Gastroesophageal sphincter (tissue), 4 donors: ENCODE results near the gene ERG. TPM values are rescaled to one million over a fixed set of nuclear protein-coding genes. Genes with fewer than 3 reads are reported as not detected.

Experiments
- ATAC-seq: fragments of 150-250 bp; one replicate; pipeline ENCODE4 v1.9.1; 2016; ENCODE audit warnings: mild to moderate bottlenecking, moderate library complexity
- H3K27ac ChIP-seq, 4 donors: fragments of 200-600 bp; sonication (generic) in 3 of 4; 1 replicate in 3 of 4; 2 replicates in 1 of 4; pipeline ENCODE4 v1.5.1; 2016 to 2019
- H3K27me3 ChIP-seq: fragments of 200-600 bp; sonication (generic); one replicate; pipeline ENCODE4 v1.5.1; 2019
- H3K36me3 ChIP-seq, 2 donors: fragments of 200-600 bp; sonication (generic); one replicate each; pipeline ENCODE4 v1.5.1; 2019; ENCODE audit warnings: control low read depth in 1 of 2
- H3K4me1 ChIP-seq, 3 donors: fragments of 200-600 bp; sonication (generic); 1 replicate in 2 of 3; 2 replicates in 1 of 3; pipeline ENCODE4 v1.5.1; 2016 to 2019; ENCODE audit warnings: control low read depth in 2 of 3
- H3K4me3 ChIP-seq, 2 donors: fragments of 200-600 bp; sonication (generic); one replicate each; pipeline ENCODE4 v1.5.1; 2019; ENCODE audit warnings: mild to moderate bottlenecking in 1 of 2, moderate library complexity in 1 of 2
- H3K9me3 ChIP-seq, 3 donors: fragments of 200-600 bp; sonication (generic); one replicate each; pipeline ENCODE4 v1.5.1; 2017 to 2019; ENCODE audit warnings: control low read depth in 2 of 3
- EP300 ChIP-seq: sonication (generic); formaldehyde crosslinking; IDR thresholded peaks from one replicate; pipeline ENCODE4 v1.6.1; 2017; ENCODE audit warnings: antibody characterized with exemption, mild to moderate bottlenecking
- POLR2A ChIP-seq, 2 donors: fragments of 450-650 bp; IDR thresholded peaks; one replicate each; pipeline ENCODE4 v1.6.1; 2017; ENCODE audit warnings: antibody characterized with exemption in 2 of 2, mild to moderate bottlenecking in 2 of 2, moderate library complexity in 1 of 2
- POLR2AphosphoS5 ChIP-seq: sonication (generic); formaldehyde crosslinking; IDR thresholded peaks from one replicate; pipeline ENCODE4 v1.6.1; 2017; ENCODE audit warnings: antibody characterized with exemption
- WGBS, 2 donors: methylation state at CpG; one replicate each; pipeline ENCODE4 v1.1.5; 2018; ENCODE audit warnings: low coverage in 1 of 2; 5-methylcytosine and 5-hydroxymethylcytosine counted together
- total RNA-seq, 4 donors: library from RNA; depleted of rRNA; stranded (reverse); fragments of >200 nt; gene quantifications; one replicate each; pipeline ENCODE4 v1.1.0, GENCODE V29; 2016
- TF ChIP-seq, protein P1 (sequence below), 4 experiments: fragments of 200-600 bp in 2 of 4; fragments of 450-650 bp in 2 of 4; sonication (generic) in 1 of 4; IDR thresholded peaks; one replicate each; pipeline ENCODE4 v1.5.1; 2017 to 2019; ENCODE audit warnings: antibody characterized with exemption in 4 of 4, mild to moderate bottlenecking in 2 of 4, moderate library complexity in 2 of 4

Gene ERG
- total RNA-seq, 4 donors from 2014 or later = 3.3 to 12.4 (median 10.9) TPM

DNA sequence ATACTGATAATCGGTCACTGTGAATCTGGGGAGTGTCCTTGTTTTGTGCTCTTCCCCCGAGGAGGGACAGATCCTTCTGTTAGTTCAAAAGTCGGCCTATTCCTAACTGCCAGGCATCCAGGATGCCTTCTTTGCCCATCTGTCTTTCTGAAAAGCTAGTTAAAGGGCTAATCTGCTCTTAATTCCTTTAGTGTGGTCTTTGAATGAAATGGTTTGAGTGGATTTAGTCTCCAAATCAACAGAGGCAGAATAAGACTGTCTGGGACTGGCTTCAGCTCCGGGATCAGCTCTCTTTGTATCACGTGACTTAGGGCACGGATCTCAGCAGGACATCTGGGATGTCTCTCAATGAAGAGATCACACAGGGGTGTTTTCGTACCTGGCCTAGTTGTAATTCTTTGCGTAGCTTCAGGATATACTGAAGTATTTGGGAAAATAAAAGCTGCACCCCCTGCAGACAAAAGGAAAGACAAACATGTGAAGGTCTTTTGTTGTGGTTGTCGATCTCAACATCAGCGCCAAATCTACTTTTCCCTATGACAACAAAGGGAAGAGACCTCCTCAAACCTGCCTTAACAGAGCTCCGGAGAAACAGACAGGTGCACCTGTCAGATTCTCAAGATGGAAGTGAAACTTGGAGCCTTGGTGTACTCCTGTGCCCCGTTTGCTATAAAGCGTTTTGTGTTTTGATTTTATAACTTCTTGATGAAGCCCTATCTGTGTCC is 97.9 kb downstream of the ERG start:
- Histone ChIP-seq H3K4me1 (no peaks in the 10 kb centered on the region), H3K9me3 (no peaks in the 10 kb centered on the region), H3K27ac (no peak overlapping the region), H3K27me3 (peaks cover 14% of the 10 kb centered on the region), H3K4me3 (no peak overlapping the region), H3K36me3 (no peaks in the 10 kb centered on the region)
- WGBS, 2 donors = 79 to 89% methylated on average over 5 to 12 of the region's 13 CpGs
- no peak for ATAC-seq
- TF ChIP-seq, protein P1, sequence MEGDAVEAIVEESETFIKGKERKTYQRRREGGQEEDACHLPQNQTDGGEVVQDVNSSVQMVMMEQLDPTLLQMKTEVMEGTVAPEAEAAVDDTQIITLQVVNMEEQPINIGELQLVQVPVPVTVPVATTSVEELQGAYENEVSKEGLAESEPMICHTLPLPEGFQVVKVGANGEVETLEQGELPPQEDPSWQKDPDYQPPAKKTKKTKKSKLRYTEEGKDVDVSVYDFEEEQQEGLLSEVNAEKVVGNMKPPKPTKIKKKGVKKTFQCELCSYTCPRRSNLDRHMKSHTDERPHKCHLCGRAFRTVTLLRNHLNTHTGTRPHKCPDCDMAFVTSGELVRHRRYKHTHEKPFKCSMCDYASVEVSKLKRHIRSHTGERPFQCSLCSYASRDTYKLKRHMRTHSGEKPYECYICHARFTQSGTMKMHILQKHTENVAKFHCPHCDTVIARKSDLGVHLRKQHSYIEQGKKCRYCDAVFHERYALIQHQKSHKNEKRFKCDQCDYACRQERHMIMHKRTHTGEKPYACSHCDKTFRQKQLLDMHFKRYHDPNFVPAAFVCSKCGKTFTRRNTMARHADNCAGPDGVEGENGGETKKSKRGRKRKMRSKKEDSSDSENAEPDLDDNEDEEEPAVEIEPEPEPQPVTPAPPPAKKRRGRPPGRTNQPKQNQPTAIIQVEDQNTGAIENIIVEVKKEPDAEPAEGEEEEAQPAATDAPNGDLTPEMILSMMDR (IDR thresholded peaks at IDR 0.05) = no peak
- TF ChIP-seq EP300 (no peak), POLR2A (IDR thresholded peaks at IDR 0.05) (no peak), POLR2AphosphoS5 (no peak)

DNA sequence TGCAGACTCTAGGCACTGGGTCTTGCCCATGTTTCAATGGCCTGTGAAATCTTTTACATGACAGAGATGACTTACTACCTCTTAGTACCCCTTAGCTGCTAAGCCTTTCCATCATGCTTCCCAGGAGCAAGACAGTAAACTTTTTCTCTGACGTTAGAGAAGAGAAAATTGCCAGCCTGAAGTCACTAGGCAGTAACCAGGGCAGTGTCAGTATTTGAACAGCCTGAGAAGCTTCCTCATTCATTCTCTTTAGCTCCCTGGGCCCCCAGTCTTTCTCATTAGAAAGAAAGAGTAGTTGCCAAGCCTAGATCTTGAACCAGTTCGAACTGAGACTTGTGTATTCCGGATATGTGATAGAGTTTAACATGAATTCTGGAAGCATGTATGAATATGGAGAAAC is 99.2 kb downstream of the ERG start:
- Histone ChIP-seq H3K36me3 (no peaks in the 10 kb centered on the region), H3K9me3 (no peaks in the 10 kb centered on the region), H3K27me3 (peaks cover 12% of the 10 kb centered on the region), H3K4me1 (no peaks in the 10 kb centered on the region), H3K4me3 (no peak overlapping the region), H3K27ac (no peak overlapping the region)
- TF ChIP-seq POLR2AphosphoS5 = no peak
- TF ChIP-seq, protein P1 (IDR thresholded peaks at IDR 0.05) = no peak
- no peak for TF ChIP-seq EP300
- TF ChIP-seq POLR2A (IDR thresholded peaks at IDR 0.05) = no peak
- ATAC-seq = no peak
- 67 to 100% methylated on average over 2 to 3 of the region's 3 CpGs for WGBS, 2 donors

DNA sequence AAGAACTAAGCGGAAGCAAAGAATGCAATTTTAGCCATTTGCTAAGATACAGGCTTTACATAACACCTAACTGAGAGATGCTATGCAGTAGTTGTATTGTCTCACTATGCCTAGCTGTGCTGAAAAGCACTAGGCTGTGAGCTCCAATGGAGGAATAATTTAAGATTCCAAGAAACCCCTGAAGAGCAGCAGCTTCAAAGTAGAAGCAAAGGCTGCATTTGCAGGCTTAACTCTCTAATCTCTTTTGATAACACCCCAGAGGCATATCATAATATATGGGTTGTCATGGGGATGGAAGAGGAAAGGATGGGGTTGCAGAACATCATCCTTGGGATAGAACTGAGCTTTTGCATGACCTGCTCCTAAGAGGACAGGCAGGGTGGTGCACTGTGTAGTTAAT is 102.0 kb downstream of the ERG start:
- peaks cover 12% of the 10 kb centered on the region for H3K27me3 ChIP-seq
- ATAC-seq = no peak
- no peaks in the 10 kb centered on the region for H3K36me3 ChIP-seq
- H3K4me1 ChIP-seq = no peaks in the 10 kb centered on the region
- H3K4me3 ChIP-seq = no peak overlapping the region
- H3K9me3 ChIP-seq = no peaks in the 10 kb centered on the region
- 78 to 90% methylated on average over 1 of the region's 1 CpG for WGBS, 2 donors
- H3K27ac ChIP-seq = no peak overlapping the region
- TF ChIP-seq POLR2AphosphoS5 = no peak
- TF ChIP-seq EP300 = no peak

DNA sequence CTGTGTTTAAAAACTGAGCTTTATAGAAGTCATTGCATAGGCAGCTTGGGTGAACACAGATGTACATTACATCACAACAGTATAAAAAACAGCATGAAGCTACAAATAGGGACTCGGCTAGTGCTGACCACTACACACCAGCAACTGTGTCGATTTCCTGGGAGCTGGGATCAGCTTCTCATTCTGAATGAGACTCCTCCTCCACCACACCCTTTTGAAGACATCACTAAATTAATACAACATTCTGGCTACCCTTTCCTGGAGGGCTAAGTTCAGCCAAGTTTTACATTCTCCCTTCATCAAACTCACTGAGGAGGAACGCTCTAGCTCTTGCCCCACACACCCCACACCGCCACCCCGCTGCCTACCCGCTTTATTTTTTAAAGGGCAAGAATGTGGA is 102.7 kb downstream of the ERG start:
- H3K27ac ChIP-seq = no peak overlapping the region
- TF ChIP-seq EP300 (no peak), POLR2A (IDR thresholded peaks at IDR 0.05) (no peak), POLR2AphosphoS5 (no peak)
- TF ChIP-seq, protein P1 (IDR thresholded peaks at IDR 0.05) = no peak
- H3K4me3 ChIP-seq = no peak overlapping the region
- H3K36me3 ChIP-seq = no peaks in the 10 kb centered on the region
- peaks cover 12% of the 10 kb centered on the region for H3K27me3 ChIP-seq
- ATAC-seq = no peak
- no peaks in the 10 kb centered on the region for H3K4me1 ChIP-seq
- no peaks in the 10 kb centered on the region for H3K9me3 ChIP-seq
- whole genome bisulfite sequencing, 2 donors = 37 to 67% methylated on average over 2 to 4 of the region's 6 CpGs

DNA sequence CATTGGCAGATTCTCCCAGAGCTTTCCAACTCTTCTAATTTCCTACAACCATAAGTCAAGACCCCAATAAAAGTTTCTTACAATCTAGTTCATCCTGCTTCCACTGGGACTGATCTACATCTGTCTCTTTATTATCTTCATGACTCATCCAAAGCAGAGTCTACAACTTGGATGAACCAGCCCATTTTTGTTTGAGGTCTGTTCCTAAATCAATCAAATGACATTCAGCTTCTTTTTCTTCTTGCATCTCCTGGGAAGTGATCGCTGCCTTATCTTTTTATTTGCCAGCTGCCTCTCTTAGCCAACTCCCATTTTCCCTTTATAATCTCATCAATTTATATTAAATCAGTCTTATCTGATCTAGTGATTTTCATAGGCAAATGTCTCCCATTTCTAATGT is 105.6 kb downstream of the ERG start:
- no peak overlapping the region for H3K4me3 ChIP-seq
- H3K27ac ChIP-seq = no peak overlapping the region
- no peaks in the 10 kb centered on the region for H3K4me1 ChIP-seq
- TF ChIP-seq, protein P1 (IDR thresholded peaks at IDR 0.05) = no peak
- no peak for TF ChIP-seq POLR2AphosphoS5
- TF ChIP-seq EP300 = no peak
- no peak for TF ChIP-seq POLR2A (IDR thresholded peaks at IDR 0.05)
- no peak for ATAC-seq
- H3K9me3 ChIP-seq = no peaks in the 10 kb centered on the region
- no peaks in the 10 kb centered on the region for H3K36me3 ChIP-seq
- peaks cover 9% of the 10 kb centered on the region for H3K27me3 ChIP-seq
- WGBS, 2 donors = 56 to 57% methylated on average over 1 of the region's 1 CpG
